Smooth muscle cell of the brain vasculature (primary cell): ENCODE data around the gene MTERF2.
A peak's percentile ranks its signal among the peaks of the same experiment; 100 is the strongest.
"Not testable (repeated sequence)": the region's sequence is repeated elsewhere in the genome, so short reads cannot be mapped to it uniquely, and the experiment has no call there.

Source experiments
- DNase-seq: peaks from one replicate; pipeline ENCODE4 v3.0.0-alpha.2; 2012; ENCODE audit warnings: low read depth, low spot score

The MTERF2 gene

GRCh38 chr12:106986625-106987389, at the start of gene MTERF2:
TSS of gene MTERF2 (minus strand) at chr12:106987146. CDS start at chr12:106978714, 8,432 bp downstream.
- peak; percentile 88 for DNase-seq

GRCh38 chr12:107035733-107036132, 48.8 kb upstream of the MTERF2 start:
- DNase-seq: no peak

- no peak for DNase-seq
Observed at GRCh38 chr12:107033758-107034739, 47.1 kb upstream of the MTERF2 start.

GRCh38 chr12:107032266-107032665, 45.3 kb upstream of the MTERF2 start:
- DNase-seq: no peak

- no peak for DNase-seq
Observed at GRCh38 chr12:107031061-107031460, 44.1 kb upstream of the MTERF2 start.

- no peak for DNase-seq
Observed at GRCh38 chr12:107029081-107029480, 42.1 kb upstream of the MTERF2 start.

- peak; percentile 79 for DNase-seq
Observed at GRCh38 chr12:107027636-107028053, 40.7 kb upstream of the MTERF2 start.

GRCh38 chr12:107026806-107027635, 40.1 kb upstream of the MTERF2 start:
- peak; percentile 2 for DNase-seq

GRCh38 chr12:107026356-107026755, 39.4 kb upstream of the MTERF2 start:
- not testable (repeated sequence) for DNase-seq

GRCh38 chr12:107025671-107026070, 38.7 kb upstream of the MTERF2 start:
- DNase-seq: no peak

GRCh38 chr12:107019546-107019945, 32.6 kb upstream of the MTERF2 start:
- DNase-seq: no peak

- DNase-seq: no peak
Observed at GRCh38 chr12:107017042-107017441, 30.1 kb upstream of the MTERF2 start.

GRCh38 chr12:107014055-107014454, 27.1 kb upstream of the MTERF2 start:
- no peak for DNase-seq

GRCh38 chr12:107012736-107013425, 25.9 kb upstream of the MTERF2 start:
- DNase-seq: no peak

- DNase-seq: no peak
Observed at GRCh38 chr12:107011519-107011918, 24.6 kb upstream of the MTERF2 start.

GRCh38 chr12:107007411-107007810, 20.5 kb upstream of the MTERF2 start:
- DNase-seq: no peak

- DNase-seq: not testable (repeated sequence)
Observed at GRCh38 chr12:107002665-107003064, 15.7 kb upstream of the MTERF2 start.

- DNase-seq: no peak
Observed at GRCh38 chr12:106999446-106999845, 12.5 kb upstream of the MTERF2 start.

GRCh38 chr12:106997916-106998315, 11.0 kb upstream of the MTERF2 start:
- DNase-seq: no peak

- not testable (repeated sequence) for DNase-seq
Observed at GRCh38 chr12:106996102-106996501, 9.2 kb upstream of the MTERF2 start.
